Muscle layer of colon (tissue), 2 donors: ENCODE results near the gene GPR55.

Experiments used
- H3K27ac ChIP-seq: one replicate; pipeline ENCODE4 v1.7.0; 2013; ENCODE audit warnings: low read depth, mild to moderate bottlenecking, low read length, moderate library complexity
- H3K27me3 ChIP-seq, 2 donors: one replicate each; pipeline ENCODE4 v1.7.0; 2013; ENCODE audit warnings: low read length in 2 of 2, mild to moderate bottlenecking in 2 of 2; ENCODE audit not compliant: insufficient read depth in 2 of 2, control insufficient read depth in 1 of 2
- H3K36me3 ChIP-seq: one replicate; pipeline ENCODE4 v1.7.0; 2013; ENCODE audit warnings: mild to moderate bottlenecking, low read length; ENCODE audit not compliant: insufficient read depth
- H3K4me1 ChIP-seq: one replicate; pipeline ENCODE4 v1.7.0; 2013; ENCODE audit warnings: mild to moderate bottlenecking, low read length; ENCODE audit not compliant: insufficient read depth
- H3K4me3 ChIP-seq, 2 donors: one replicate each; pipeline ENCODE4 v1.7.0; 2013; ENCODE audit warnings: low read length in 2 of 2, low read depth in 1 of 2, mild to moderate bottlenecking in 1 of 2, moderate library complexity in 1 of 2
- H3K9ac ChIP-seq: one replicate; pipeline ENCODE4 v1.7.0; 2013; ENCODE audit warnings: low read length
- H3K9me3 ChIP-seq: one replicate; pipeline ENCODE4 v1.7.0; 2013; ENCODE audit warnings: mild to moderate bottlenecking, low read length
- donor health status: abdominal sarcoma.
- donor health status: Adenocarcinoma of cecum.

The GPR55 gene

DNA sequence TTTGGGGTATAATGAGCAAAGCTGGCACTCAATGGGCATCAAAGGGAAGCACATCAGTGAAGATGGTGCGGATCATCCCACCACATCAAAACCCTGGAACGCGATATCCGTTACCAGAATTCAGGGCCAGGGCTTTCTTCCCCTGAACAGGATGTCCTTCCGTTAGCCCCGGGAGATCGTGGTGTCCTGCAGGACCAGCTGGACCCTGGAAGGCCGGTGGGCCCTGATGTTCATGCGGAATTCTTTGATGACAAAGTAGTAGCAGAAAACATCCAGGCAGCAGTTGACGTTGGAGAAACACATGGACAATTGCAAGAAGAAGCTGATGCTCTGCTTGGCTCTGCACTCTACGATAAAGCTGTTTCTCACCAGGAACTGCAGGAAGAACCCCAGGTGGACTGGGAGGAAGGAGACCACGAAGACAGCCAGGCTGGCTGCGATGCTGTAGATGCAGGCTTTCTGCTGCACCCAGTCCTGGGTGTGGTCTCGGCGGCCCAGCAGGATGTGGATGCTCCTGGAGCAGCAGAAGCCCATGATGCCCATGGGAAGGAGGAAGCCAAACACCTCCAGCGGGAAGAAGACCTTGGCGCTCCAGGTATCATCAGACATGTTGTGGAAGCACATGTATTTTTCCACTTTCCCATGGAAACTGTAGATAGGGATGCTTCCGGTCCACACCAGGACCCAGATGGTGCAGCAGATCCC lies 15.0 kb downstream of the GPR55 start:
- H3K27me3 ChIP-seq: no peaks in the 10 kb centered on the region
- no peaks in the 10 kb centered on the region for H3K9me3 ChIP-seq
- no peak overlapping the region for H3K27ac ChIP-seq
- H3K4me3 ChIP-seq: no peak overlapping the region
- no peaks in the 10 kb centered on the region for H3K4me1 ChIP-seq
- H3K36me3 ChIP-seq: no peaks in the 10 kb centered on the region
- no peak overlapping the region for H3K9ac ChIP-seq

DNA sequence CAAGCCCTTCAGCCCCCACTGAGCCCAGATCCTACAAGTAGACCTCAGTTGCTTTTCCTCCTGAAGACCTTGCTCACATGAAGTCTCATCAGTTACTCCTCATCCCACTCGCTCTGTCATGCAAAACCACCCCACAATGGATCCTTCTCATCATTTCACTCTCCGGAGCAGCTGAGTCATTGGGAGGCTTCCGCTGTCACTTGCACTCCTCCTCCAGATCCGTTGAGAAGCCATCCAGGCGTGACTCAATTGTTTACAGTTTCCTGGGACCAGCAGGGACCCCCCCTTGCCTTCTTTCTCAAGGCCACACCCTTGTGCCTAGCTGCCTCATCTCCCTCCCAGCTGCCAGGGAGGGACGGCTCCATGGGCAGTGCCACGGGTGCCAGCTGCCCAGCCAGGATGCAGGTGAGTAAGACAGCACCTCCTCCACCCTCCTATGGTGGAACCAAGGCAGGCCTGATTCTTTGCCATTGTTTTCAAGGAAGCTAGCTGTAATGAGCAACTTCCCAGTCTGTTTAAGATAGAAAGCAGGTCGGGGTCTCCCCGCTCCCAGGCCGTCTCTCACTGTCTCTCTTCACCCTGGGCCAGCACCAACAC lies 16.3 kb downstream of the GPR55 start:
- no peaks in the 10 kb centered on the region for H3K27me3 ChIP-seq
- no peak overlapping the region for H3K9ac ChIP-seq
- no peak overlapping the region for H3K27ac ChIP-seq
- no peaks in the 10 kb centered on the region for H3K4me1 ChIP-seq
- H3K36me3 ChIP-seq: no peaks in the 10 kb centered on the region
- no peak overlapping the region for H3K4me3 ChIP-seq
- H3K9me3 ChIP-seq: no peaks in the 10 kb centered on the region

DNA sequence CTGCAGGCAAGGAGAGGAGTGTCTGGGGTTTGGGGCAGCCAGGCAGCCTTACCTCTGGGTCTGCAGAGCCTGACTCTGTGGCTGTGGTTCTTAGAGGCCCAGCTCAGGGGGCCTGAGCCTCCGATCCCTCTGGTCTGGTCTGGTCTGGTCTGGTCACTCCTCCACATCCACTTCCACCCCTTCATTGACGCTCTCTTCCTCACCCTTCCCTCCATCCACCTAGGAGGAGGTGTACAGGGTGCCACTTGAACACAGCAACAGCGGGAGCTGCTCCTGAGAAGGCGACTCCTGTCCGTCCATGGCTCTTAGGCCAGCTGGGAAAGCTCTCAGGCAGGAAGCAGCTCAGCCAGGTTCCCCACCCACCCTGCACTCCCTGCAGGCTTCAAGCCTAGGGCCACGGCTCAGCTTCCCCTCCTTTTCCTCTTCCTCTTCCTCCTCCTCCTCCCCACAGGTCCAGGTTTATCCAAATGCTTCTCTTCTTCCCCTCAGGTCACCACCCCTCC lies 16.9 kb downstream of the GPR55 start:
- H3K27ac ChIP-seq: no peak overlapping the region
- H3K9ac ChIP-seq: no peak overlapping the region
- H3K36me3 ChIP-seq: no peaks in the 10 kb centered on the region
- no peaks in the 10 kb centered on the region for H3K27me3 ChIP-seq
- no peak overlapping the region for H3K4me3 ChIP-seq
- no peaks in the 10 kb centered on the region for H3K9me3 ChIP-seq
- H3K4me1 ChIP-seq: no peaks in the 10 kb centered on the region

DNA sequence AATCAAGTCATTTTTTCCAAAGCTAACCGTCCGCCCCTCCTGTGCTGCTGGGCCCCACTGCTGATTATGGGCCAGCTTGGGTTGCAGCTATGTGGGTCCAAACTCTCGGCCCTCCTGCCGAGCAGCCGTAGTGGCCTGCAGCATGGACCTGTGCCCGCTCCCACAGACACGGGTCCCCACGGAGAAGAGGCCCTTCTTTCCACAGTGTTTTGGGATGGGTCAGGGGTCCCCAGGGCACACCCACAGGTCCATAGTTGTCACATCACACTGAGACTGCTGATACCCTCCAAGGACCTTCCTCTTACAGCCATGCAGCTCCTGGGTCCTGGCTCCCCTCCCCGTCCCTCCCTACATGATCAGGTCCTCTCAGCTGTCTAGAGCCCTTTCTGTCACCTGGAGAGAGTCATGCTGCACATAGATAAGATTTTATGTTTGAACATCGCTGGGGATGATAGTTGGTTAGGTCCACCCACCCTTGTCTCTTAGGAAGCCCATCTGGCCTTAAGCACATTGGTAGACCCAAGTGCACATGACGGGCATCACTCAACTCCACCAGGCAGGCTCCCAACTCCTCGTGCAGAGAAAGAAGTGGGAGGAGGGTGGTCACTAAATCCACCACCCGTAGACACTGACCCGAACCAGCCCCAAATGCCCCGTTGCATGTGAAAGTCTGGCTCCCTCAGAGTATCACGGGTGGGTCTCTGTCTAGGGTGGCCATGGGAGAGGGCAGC lies 17.5 kb downstream of the GPR55 start:
- Histone ChIP-seq H3K27me3 (no peaks in the 10 kb centered on the region), H3K36me3 (no peaks in the 10 kb centered on the region), H3K9me3 (no peaks in the 10 kb centered on the region), H3K4me3 (no peak overlapping the region), H3K27ac (no peak overlapping the region), H3K9ac (no peak overlapping the region), H3K4me1 (no peaks in the 10 kb centered on the region)

DNA sequence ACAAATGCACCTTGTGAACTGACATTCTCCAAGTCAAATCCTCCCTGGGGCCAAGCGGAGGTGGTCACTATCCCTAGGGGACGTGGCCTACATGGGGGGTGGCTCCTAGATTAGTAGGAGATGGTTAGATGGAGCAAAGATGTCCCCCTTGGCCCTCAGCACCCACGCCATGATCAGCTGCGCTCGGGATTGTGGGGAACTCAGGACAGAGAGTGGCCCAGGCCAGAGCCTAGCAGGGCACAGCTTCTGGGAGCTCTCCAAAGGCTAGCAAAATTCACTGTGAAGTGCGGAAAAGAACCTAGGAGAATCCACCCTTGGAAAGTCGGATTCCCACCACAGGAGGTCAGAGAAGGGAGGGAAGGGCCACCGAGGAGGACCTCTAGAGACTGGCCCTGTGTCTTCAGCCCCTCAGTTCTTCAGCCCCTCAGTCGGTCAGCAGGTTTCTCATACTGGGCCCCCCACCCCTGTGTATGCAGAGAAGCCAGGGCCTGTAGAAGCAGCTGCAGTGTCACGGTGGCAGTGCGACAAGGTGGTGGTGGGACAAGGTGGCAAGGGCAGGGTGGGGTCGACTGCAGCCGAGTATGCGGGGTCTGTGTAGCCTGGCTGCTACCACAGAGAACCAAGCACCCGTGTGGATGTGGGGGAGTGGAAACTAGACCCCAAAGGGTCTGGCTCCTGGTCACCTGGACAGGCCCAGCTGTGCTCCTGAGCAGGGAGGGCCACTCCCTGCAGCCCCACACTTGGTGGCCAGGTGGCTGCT lies 18.4 kb downstream of the GPR55 start:
- Histone ChIP-seq H3K4me1 (no peaks in the 10 kb centered on the region), H3K9me3 (no peaks in the 10 kb centered on the region), H3K27me3 (no peaks in the 10 kb centered on the region), H3K27ac (no peak overlapping the region), H3K9ac (no peak overlapping the region), H3K36me3 (no peaks in the 10 kb centered on the region), H3K4me3 (no peak overlapping the region)

DNA sequence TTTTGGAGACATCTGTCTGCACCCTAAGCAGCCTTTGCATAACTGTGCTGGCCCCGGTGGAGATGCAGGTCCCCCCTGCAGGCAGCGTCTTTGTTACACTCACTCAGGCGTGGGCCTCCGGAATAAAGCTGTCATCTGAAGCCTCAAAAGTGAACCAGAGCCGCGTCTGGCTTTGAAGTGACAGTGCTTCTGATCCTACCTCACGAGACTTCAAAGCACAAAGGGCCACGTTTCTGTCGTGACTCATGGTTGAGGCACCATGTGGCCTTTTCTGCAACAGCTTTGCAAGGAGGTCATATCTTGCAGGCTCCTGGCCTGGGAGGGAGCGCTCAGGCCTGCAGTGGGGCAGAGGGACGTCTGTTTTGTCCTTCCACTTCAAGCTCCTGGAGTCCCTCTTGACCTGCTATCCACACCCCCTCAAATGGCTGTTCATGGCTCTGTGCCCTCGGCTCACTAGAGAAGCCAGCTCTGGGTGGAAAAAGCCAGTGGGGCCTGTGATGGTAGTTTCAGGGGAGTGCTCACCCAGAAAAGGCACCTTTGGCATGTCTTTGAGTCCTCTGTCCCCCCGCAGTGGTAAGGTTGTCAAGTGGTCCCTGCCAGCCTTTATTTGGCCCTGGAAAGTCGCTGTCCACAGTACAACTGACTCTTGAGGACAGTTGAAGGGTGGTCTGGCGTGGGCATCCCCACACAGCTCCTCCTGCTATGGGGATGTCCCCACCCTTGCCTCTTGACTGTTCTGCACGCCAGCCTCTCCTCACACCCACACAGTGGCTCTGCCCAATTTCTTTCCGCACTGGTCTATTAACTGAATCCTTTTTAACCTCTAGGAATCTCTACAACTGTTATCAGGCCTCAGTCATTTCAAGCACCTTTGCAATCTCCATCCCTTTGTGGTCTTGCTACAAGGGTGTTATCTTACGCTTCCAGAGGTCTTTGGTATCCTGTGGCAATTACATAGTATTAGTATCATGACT lies 19.3 kb downstream of the GPR55 start:
- no peaks in the 10 kb centered on the region for H3K9me3 ChIP-seq
- no peak overlapping the region for H3K4me3 ChIP-seq
- H3K27ac ChIP-seq: no peak overlapping the region
- H3K4me1 ChIP-seq: no peaks in the 10 kb centered on the region
- H3K36me3 ChIP-seq: no peaks in the 10 kb centered on the region
- H3K9ac ChIP-seq: no peak overlapping the region
- no peaks in the 10 kb centered on the region for H3K27me3 ChIP-seq

DNA sequence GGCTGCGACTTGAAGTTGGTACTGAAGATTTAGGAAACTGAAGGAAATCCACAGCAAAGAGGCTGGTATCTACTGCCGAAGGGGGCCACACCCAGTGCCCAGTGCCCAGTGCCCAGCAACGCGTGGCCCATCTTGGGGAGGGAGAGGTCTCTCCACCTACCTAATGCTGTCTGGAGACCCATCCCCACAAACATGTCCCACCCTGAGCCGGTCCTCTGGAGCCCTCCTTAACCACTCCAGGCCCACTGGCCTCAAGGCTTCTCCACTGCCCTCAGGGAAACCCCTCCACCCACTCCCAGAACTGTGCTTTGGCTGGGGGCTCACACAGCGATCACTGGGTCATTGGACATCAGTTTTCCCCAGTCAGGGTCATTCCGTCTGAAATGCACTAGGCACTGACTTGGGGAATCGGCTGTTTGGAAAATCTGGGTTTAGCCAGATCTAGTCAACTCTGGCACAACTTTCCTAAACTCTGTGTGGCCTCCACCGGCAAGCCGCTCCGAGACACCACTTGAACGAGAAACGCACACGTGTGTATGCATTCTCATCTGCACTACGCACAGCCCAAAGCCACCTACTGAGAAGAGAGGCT lies 20.1 kb downstream of the GPR55 start:
- Histone ChIP-seq H3K27me3 (no peaks in the 10 kb centered on the region), H3K9me3 (no peaks in the 10 kb centered on the region), H3K36me3 (no peaks in the 10 kb centered on the region), H3K9ac (no peak overlapping the region), H3K4me3 (no peak overlapping the region), H3K27ac (no peak overlapping the region), H3K4me1 (no peaks in the 10 kb centered on the region)

DNA sequence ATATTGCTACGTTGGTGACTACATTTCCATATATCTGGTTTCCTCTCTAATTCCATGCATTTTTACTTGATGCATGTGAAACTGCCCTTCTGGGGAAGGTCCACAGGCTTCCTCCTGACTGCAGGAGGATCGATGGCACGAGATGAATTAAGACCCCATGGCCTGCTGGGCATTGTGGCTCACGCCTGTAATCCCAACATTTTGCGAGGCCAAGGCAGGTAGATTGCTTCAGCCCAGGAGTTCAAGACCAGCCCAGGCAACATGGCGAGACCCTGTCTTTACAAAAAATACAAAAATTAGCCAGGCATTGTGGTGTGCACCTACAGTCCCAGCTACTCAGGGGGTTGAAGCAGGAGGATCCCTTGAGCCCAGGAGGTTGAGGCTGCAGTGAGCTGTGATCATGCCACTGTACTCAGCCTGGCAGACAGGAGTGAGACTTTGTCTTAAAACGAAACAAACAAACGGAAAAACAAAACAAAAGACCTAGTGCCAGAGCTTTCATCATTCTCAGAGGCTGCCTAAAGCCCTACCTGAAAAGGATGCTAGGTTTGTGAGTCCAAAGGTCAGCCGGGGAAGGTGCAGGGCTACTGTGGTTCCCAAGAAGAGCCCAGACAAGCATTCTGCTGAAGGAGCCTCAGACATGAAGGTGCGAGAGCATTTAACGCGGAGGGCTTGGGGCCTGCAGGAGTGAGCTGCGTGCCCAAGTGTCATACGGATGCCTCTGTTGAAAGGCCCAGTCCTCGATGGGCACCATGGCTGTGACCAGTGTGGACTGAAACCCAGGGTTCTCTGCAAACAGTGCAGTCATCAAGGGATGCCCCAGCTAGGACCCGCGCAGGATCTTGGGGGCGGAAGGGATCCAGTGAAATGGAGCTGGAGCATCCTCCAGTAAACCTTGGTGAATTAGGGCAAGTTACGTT lies 21.6 kb downstream of the GPR55 start:
- Histone ChIP-seq H3K36me3 (no peaks in the 10 kb centered on the region), H3K27ac (no peak overlapping the region)

DNA sequence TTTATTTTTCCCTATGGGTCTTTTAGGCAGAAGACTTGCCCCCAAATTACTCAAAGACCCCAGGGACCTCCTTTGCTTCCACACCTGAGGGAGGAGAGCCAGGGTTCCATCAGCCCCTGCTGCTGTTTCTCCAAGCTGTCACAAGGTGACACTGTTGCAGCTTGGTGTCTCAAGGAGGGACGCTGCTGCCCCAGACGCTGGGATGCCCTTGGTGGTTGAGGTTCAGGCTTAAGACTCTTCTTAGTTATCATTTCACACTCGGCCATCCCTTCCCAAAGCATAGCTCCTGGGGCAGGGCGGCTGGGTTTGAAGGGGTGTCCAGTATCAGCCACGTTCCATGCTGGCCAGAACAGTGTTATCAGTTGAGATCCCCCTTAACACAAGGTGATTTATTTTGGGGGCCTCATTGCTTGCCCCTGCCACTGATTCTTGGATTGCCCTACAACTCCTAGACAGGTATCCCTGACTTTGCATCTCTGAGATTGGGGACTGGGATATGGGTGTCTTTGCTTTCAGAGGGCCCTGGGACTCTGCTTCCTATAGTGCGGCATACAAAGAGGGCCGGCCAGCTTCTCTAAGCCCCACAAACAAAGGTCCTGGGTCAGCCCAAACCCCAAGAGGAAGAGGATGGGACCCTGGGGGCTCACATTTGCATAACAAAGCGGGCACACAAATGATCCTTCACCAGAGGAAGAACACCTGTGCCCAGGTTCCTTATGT lies 22.7 kb downstream of the GPR55 start:
- no peak overlapping the region for H3K27ac ChIP-seq
- no peaks in the 10 kb centered on the region for H3K9me3 ChIP-seq
- no peak overlapping the region for H3K9ac ChIP-seq

More for the DNA sequence above, 21.6 kb downstream of the GPR55 start:
- Histone ChIP-seq H3K9ac (no peak overlapping the region), H3K4me3 (no peak overlapping the region), H3K27me3 (no peaks in the 10 kb centered on the region), H3K9me3 (no peaks in the 10 kb centered on the region), H3K4me1 (no peaks in the 10 kb centered on the region)

More for the DNA sequence above, 22.7 kb downstream of the GPR55 start:
- Histone ChIP-seq H3K27me3 (no peaks in the 10 kb centered on the region), H3K36me3 (no peaks in the 10 kb centered on the region), H3K4me1 (no peaks in the 10 kb centered on the region), H3K4me3 (no peak overlapping the region)
